ENCODE results near the gene PLEKHH3. TPM values are rescaled to one million over a fixed set of nuclear protein-coding genes. Genes with fewer than 3 reads are reported as not detected.
"Not testable (repeated sequence)": the region's sequence is repeated elsewhere in the genome, so short reads cannot be mapped to it uniquely, and the experiment has no call there.

PLEKHH3 gene
- total RNA-seq, 3 donors from 2014 or later (not counting 1 experiment from before 2014, with no cell fraction given) = 0.14 to 1.8 (median 0.26) TPM

DNA sequence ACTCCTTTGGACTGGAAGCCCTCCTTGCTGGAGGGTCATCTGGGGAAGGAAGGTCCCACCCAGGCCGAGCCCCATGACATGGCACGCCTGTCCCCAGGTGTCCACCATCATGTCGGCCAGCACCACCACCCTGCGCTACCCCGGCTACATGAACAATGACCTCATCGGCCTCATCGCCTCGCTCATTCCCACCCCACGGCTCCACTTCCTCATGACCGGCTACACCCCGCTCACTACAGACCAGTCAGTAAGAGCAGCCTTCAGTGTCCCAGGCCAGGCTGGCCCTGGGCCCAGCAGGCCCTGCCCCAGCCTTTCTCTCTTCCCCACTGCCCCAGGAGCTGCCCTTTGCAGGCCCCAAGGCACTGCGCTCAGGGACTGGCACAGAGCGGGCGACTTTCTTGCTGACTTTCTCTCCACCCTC, 11.2 kb downstream of the PLEKHH3 start:
- peaks cover 8 to 16% of the 10 kb centered on the region in 2 donors for H3K27me3 Mint-ChIP-seq (ENCODE audit: low read depth in 2 of 2)
- no peaks in the 10 kb centered on the region for H3K36me3 Mint-ChIP-seq
- 91% methylated on average over 14 of the region's 14 CpGs for WGBS (ENCODE audit: insufficient coverage)
- TF ChIP-seq, protein P1, sequence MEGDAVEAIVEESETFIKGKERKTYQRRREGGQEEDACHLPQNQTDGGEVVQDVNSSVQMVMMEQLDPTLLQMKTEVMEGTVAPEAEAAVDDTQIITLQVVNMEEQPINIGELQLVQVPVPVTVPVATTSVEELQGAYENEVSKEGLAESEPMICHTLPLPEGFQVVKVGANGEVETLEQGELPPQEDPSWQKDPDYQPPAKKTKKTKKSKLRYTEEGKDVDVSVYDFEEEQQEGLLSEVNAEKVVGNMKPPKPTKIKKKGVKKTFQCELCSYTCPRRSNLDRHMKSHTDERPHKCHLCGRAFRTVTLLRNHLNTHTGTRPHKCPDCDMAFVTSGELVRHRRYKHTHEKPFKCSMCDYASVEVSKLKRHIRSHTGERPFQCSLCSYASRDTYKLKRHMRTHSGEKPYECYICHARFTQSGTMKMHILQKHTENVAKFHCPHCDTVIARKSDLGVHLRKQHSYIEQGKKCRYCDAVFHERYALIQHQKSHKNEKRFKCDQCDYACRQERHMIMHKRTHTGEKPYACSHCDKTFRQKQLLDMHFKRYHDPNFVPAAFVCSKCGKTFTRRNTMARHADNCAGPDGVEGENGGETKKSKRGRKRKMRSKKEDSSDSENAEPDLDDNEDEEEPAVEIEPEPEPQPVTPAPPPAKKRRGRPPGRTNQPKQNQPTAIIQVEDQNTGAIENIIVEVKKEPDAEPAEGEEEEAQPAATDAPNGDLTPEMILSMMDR (IDR thresholded peaks at IDR 0.05) = no peak
- H3K9me3 ChIP-seq (ENCODE audit: control insufficient read depth, insufficient read depth, low read length) = no peaks in the 10 kb centered on the region
- intact Hi-C loops (cut with micrococcal nuclease) = no loop called here
- no peak for ATAC-seq
- H3K27ac Mint-ChIP-seq = no peak overlapping the region
- no peak overlapping the region for H3K27ac ChIP-seq (ENCODE audit: low read length)
- no peak overlapping the region for H3K4me3 Mint-ChIP-seq
- H3K9me3 Mint-ChIP-seq = no peaks in the 10 kb centered on the region
- H3K4me1 ChIP-seq (ENCODE audit: control insufficient read depth, insufficient read depth, low read length) = peaks cover 4% of the 10 kb centered on the region
- peaks cover 4% of the 10 kb centered on the region for H3K27me3 ChIP-seq (ENCODE audit: control insufficient read depth, insufficient read depth, low read length)
- H3K36me3 ChIP-seq (ENCODE audit: control insufficient read depth, insufficient read depth, low read length) = no peaks in the 10 kb centered on the region
- no peak for DNase-seq
- peaks cover 0 to 13% of the 10 kb centered on the region in 2 donors for H3K4me1 Mint-ChIP-seq
- no peak overlapping the region for H3K4me3 ChIP-seq (ENCODE audit: low read length)

DNA sequence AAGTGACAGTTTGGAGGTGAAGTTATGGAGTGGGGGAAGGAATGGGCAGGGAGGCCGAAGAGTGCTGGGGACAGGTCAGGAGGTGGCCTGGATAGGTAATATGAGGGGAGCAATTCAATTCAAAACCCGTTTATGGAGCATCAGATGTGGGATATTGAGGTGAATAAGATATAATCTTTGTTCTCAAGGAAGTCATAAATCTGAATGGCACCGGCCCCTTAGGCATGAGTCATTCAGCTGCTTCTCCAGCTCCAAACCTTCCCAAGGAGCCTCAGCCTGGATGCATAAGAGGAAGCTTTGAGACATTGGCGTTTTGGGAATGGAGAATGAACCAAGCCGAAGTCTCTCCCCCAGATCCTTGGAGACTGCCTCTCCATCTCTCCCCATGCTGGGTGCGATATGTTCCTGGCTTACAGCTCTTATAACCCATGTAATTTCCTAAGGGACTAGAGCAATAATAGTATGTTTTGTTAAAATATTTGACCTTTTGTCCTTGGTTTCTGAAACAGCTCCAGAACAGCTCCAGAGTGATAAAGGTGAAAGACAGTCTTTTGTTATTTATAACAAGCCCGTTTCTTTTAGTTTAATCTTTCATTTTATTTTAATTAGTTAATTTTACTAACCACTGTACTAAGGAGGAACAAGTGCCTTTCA, 16.0 kb downstream of the PLEKHH3 start:
- Histone ChIP-seq H3K36me3 (ENCODE audit: control insufficient read depth, insufficient read depth, low read length) (no peaks in the 10 kb centered on the region), H3K27ac (ENCODE audit: low read length) (no peak overlapping the region), H3K4me3 (ENCODE audit: low read length) (no peak overlapping the region), H3K4me1 (ENCODE audit: control insufficient read depth, insufficient read depth, low read length) (peaks cover 14% of the 10 kb centered on the region), H3K9me3 (ENCODE audit: control insufficient read depth, insufficient read depth, low read length) (no peaks in the 10 kb centered on the region), H3K27me3 (ENCODE audit: control insufficient read depth, insufficient read depth, low read length) (no peaks in the 10 kb centered on the region)
- peak overlapping the region; percentile 52 for H3K4me3 Mint-ChIP-seq
- no peaks in the 10 kb centered on the region for H3K9me3 Mint-ChIP-seq
- WGBS (ENCODE audit: insufficient coverage) = 64% methylated on average over 5 of the region's 7 CpGs
- H3K27me3 Mint-ChIP-seq (ENCODE audit: low read depth in 2 of 2) = peaks cover under 1 to 5% of the 10 kb centered on the region in 2 donors
- ATAC-seq = no peak
- H3K4me1 Mint-ChIP-seq = peaks cover 11 to 15% of the 10 kb centered on the region in 2 donors
- intact Hi-C loops (cut with micrococcal nuclease) = no loop called here
- no peak overlapping the region for H3K27ac Mint-ChIP-seq
- H3K36me3 Mint-ChIP-seq = no peaks in the 10 kb centered on the region
- DNase-seq = no peak
- TF ChIP-seq, protein P1 (IDR thresholded peaks at IDR 0.05) = no peak

DNA sequence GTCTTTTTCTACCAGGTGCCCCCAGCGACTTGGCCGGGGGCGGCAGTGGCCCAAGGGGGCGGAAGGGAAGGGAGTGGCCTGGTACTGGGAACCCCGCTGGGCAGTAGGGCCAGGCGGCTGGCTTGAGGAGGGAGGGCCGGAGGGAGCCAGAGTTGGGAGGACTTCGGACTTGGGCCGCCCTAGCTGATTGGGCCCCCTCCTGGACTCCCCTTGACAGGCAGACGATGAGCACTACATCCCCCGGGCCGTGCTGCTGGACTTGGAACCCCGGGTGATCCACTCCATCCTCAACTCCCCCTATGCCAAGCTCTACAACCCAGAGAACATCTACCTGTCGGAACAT, 16.9 kb downstream of the PLEKHH3 start:
- ATAC-seq; intact Hi-C loops (cut with micrococcal nuclease); H3K4me3 ChIP-seq (ENCODE audit: low read length); H3K9me3 Mint-ChIP-seq; H3K27me3 ChIP-seq (ENCODE audit: control insufficient read depth, insufficient read depth, low read length); DNase-seq; H3K36me3 Mint-ChIP-seq; H3K36me3 ChIP-seq (ENCODE audit: control insufficient read depth, insufficient read depth, low read length); H3K27me3 Mint-ChIP-seq (ENCODE audit: low read depth in 2 of 2); H3K4me3 Mint-ChIP-seq; H3K27ac ChIP-seq (ENCODE audit: low read length); H3K9me3 ChIP-seq (ENCODE audit: control insufficient read depth, insufficient read depth, low read length): not testable (repeated sequence)
- H3K4me1 Mint-ChIP-seq = peaks cover 17 to 21% of the 10 kb centered on the region in 2 donors
- H3K4me1 ChIP-seq (ENCODE audit: control insufficient read depth, insufficient read depth, low read length) = peaks cover 14% of the 10 kb centered on the region
- WGBS (ENCODE audit: insufficient coverage) = 100% methylated on average over 1 of the region's 14 CpGs
- peak overlapping the region in 1 of 2 donors; percentile 73 for H3K27ac Mint-ChIP-seq

DNA sequence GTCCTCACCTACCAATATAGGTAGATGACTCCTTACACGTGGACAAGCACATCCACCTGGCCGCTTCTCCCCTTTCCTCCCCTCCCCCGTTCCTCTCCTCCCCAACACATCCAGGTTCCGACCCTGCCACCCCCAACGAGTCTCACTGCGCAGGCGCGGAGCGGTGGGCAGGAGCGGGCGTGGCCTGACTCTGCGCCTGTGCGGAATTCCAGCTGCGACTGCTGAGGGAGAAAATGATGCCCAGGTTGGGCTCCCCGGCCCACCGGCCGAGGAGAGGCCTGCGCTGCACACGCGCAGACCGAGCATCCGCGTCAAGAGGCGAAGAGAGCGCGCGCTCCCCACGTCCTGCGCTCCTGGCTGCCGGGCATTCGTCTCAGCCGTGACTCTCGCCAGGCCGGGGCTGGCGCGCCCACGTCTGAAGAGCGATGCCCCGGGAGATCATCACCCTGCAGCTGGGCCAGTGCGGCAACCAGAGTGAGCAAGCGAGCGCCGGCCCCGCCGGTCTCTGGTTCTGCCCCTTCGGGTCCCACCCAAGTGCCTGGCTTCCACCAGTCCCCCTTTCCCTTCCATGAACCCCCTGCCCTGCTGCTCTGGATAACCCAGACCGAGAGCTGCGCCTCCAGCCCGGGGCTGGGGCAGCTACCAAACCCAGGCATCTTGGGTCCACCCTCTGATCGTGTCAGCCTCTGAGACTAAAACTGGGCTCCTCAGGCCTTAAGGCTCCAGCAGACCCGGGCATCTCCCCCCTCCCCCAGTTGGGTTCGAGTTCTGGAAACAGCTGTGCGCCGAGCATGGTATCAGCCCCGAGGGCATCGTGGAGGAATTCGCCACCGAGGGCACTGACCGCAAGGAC, 17.5 kb downstream of the PLEKHH3 start, which contains the start of gene TUBG2:
Gene TUBG2, plus strand, starts transcription at position 206 of the 853 bp plus-strand sequence. Its CDS starts 220 bp downstream, at position 426.
- intact Hi-C loops (cut with micrococcal nuclease) = no loop called here
- WGBS (ENCODE audit: insufficient coverage) = 8% methylated on average over 59 of the region's 59 CpGs
- peaks cover 17 to 21% of the 10 kb centered on the region in 2 donors for H3K4me1 Mint-ChIP-seq
- Histone ChIP-seq H3K4me3 (ENCODE audit: low read length) (peak within 1 kb of the TSS; percentile 72), H3K27ac (ENCODE audit: low read length) (no peak within 1 kb of the TSS), H3K4me1 (ENCODE audit: control insufficient read depth, insufficient read depth, low read length) (peaks cover 14% of the 10 kb centered on the region), H3K36me3 (ENCODE audit: control insufficient read depth, insufficient read depth, low read length) (no peaks in the 10 kb centered on the region), H3K27me3 (ENCODE audit: control insufficient read depth, insufficient read depth, low read length) (peaks cover under 1% of the 10 kb centered on the region), H3K9me3 (ENCODE audit: control insufficient read depth, insufficient read depth, low read length) (no peaks in the 10 kb centered on the region)
- peak within 1 kb of the TSS; percentile 87 for H3K4me3 Mint-ChIP-seq
- no peaks in the 10 kb centered on the region for H3K9me3 Mint-ChIP-seq
- DNase-seq = peak in 1 of 2 donors; percentile 83
- peak; percentile 71 to 87 (median 84) for ATAC-seq
- TF ChIP-seq, protein P1 (IDR thresholded peaks at IDR 0.05) = no peak
- peaks cover 9 to 14% of the 10 kb centered on the region in 2 donors for H3K27me3 Mint-ChIP-seq (ENCODE audit: low read depth in 2 of 2)
- peak within 1 kb of the TSS in 1 of 2 donors; percentile 73 for H3K27ac Mint-ChIP-seq
- H3K36me3 Mint-ChIP-seq = no peaks in the 10 kb centered on the region
